GM12878 (cell line): Measurements from ENCODE around the gene NFKBIE. TPM values are rescaled to one million over a fixed set of nuclear protein-coding genes. Genes with fewer than 3 reads are reported as not detected.

ENCODE experiments used
- ATAC-seq: fragments of 200-7000 bp; cut with Tn5 transposase; 3 replicates; pipeline ENCODE4 v1.9.1; 2020; ENCODE audit warnings: mild to moderate bottlenecking, moderate library complexity
- BruUV-seq: library from RNA; stranded (reverse); fragments of 400-500 nt; replicated peaks from 2 replicates; lab custom pipeline; 2021; lab: Mats Ljungman, UMichigan
- CTCF ChIA-PET: fragments of 300-600 bp; sonication (Branson Sonifier 250); formaldehyde crosslinking; extraction: SDS; loops from one replicate; lab custom pipeline; 2021; ENCODE audit warnings: inconsistent platforms; lab: Yijun Ruan, JAX
- POLR2A ChIA-PET: fragments of 350-600 bp; formaldehyde crosslinking; extraction: SDS; loops from one replicate; lab custom pipeline; 2021; ENCODE audit warnings: inconsistent platforms; lab: Charles Lee
- RAD21 ChIA-PET: fragments of 300-600 bp; sonication (Branson Sonifier 250); formaldehyde crosslinking; loops from one replicate; lab custom pipeline; 2023; ENCODE audit warnings: antibody characterized with exemption; ENCODE audit not compliant: unreplicated experiment; lab: Charles Lee
- SMC1A ChIA-PET: fragments of 300-600 bp; sonication (Branson Sonifier 250); formaldehyde crosslinking; loops from one replicate; lab custom pipeline; 2023; ENCODE audit not compliant: unreplicated experiment, uncharacterized antibody; lab: Charles Lee
- DNase-seq: peaks from one replicate; pipeline ENCODE4 v3.0.0-alpha.2; 2011; ENCODE audit warnings: low read depth, low spot score
- FAIRE-seq: peaks from 3 replicates; lab custom pipeline; 2011; peaks lifted over from hg19 to GRCh38; lab: Jason Lieb, UNC
- H2AFZ ChIP-seq: 2 replicates; pipeline ENCODE4 v1.6.0; 2011; ENCODE audit warnings: low read depth, low read length, control low read depth; ENCODE audit not compliant: control insufficient read depth
- H3K27ac ChIP-seq: 2 replicates; pipeline ENCODE4 v1.5.1; 2011; ENCODE audit warnings: control low read depth; ENCODE audit not compliant: control insufficient read depth, insufficient read depth
- H3K27me3 ChIP-seq, 2 experiments: replicated peaks in 1 of 2; 2 replicates each; pipeline versions ENCODE4 v1.6.0 to v1.6.1; 2011; ENCODE audit warnings: low read length in 1 of 2; ENCODE audit not compliant: control insufficient read depth in 2 of 2, insufficient read depth in 2 of 2
- H3K36me3 ChIP-seq, 2 experiments: 2 replicates each; pipeline ENCODE4 v1.5.1; 2011; ENCODE audit warnings: low read length in 1 of 2; ENCODE audit not compliant: control insufficient read depth in 2 of 2, insufficient read depth in 2 of 2
- H3K4me1 ChIP-seq: 2 replicates; pipeline ENCODE4 v1.6.1; 2011; ENCODE audit warnings: mild to moderate bottlenecking, low read length, moderate library complexity, mixed read lengths; ENCODE audit not compliant: control insufficient read depth, insufficient read depth
- H3K4me2 ChIP-seq: 2 replicates; pipeline ENCODE4 v1.6.0; 2011; ENCODE audit warnings: control low read depth; ENCODE audit not compliant: control insufficient read depth, insufficient read depth
- H3K4me3 ChIP-seq: fragments of 200-600 bp; sonication (generic); 2 replicates; pipeline ENCODE4 v1.5.1; 2016
- H3K79me2 ChIP-seq: 2 replicates; pipeline ENCODE4 v1.6.0; 2011; ENCODE audit warnings: low read length; ENCODE audit not compliant: control insufficient read depth, insufficient read depth
- H3K9ac ChIP-seq: 2 replicates; pipeline ENCODE4 v1.8.0; 2011; ENCODE audit warnings: low read length, control low read depth, mixed read lengths; ENCODE audit not compliant: control insufficient read depth, insufficient read depth
- H3K9me3 ChIP-seq: replicated peaks from 3 replicates; pipeline ENCODE4 v1.5.1; 2011; ENCODE audit warnings: mild to moderate bottlenecking, low read length; ENCODE audit not compliant: control insufficient read depth, insufficient read depth
- H4K20me1 ChIP-seq: 2 replicates; pipeline ENCODE4 v1.6.0; 2011; ENCODE audit not compliant: control insufficient read depth, insufficient read depth
- ATF2 ChIP-seq: IDR thresholded peaks from 2 replicates; pipeline ENCODE4 v1.6.1; 2012; ENCODE audit warnings: low read length, inconsistent platforms
- ATF3 ChIP-seq: IDR thresholded peaks from 2 replicates; pipeline ENCODE4 v1.6.1; 2011; ENCODE audit warnings: low read depth, mild to moderate bottlenecking, low read length, moderate library complexity, borderline replicate concordance; ENCODE audit errors: extremely low read depth
- DPF2 ChIP-seq: fragments of 450-650 bp; IDR thresholded peaks from 2 replicates; pipeline ENCODE4 v1.6.1; 2017; ENCODE audit warnings: mild to moderate bottlenecking
- IKZF2 ChIP-seq, 2 experiments: fragments of 450-650 bp; IDR thresholded peaks; 2 replicates each; pipeline ENCODE4 v1.6.1; 2017; ENCODE audit warnings: mild to moderate bottlenecking in 2 of 2, moderate library complexity in 2 of 2
- JUNB ChIP-seq: IDR thresholded peaks from 2 replicates; pipeline ENCODE4 v1.6.1; 2016; ENCODE audit warnings: antibody characterized with exemption, mild to moderate bottlenecking
- JUND ChIP-seq: IDR thresholded peaks from 2 replicates; pipeline ENCODE4 v1.6.1; 2012; ENCODE audit warnings: low read depth, mild to moderate bottlenecking, low read length, improper control_type of control experiment, moderate library complexity
- KAT2A ChIP-seq: conservative IDR thresholded peaks from 2 replicates; pipeline ENCODE4 v1.6.1; 2011; ENCODE audit warnings: low read depth, low read length; ENCODE audit not compliant: control insufficient read depth
- NFYB ChIP-seq: IDR thresholded peaks from 2 replicates; pipeline ENCODE4 v1.6.1; 2011; ENCODE audit warnings: low read depth, mild to moderate bottlenecking, low read length, improper control_type of control experiment, moderate library complexity; ENCODE audit not compliant: insufficient read depth
- PAX5 ChIP-seq: IDR thresholded peaks from 2 replicates; pipeline ENCODE4 v1.6.1; 2011; ENCODE audit warnings: low read depth, low read length, borderline replicate concordance
- PKNOX1 ChIP-seq: fragments of 450-650 bp; IDR thresholded peaks from 2 replicates; pipeline ENCODE4 v1.6.1; 2016; ENCODE audit warnings: mild to moderate bottlenecking
- RAD21 ChIP-seq: IDR thresholded peaks from 2 replicates; pipeline ENCODE4 v1.6.1; 2011; ENCODE audit warnings: mild to moderate bottlenecking, low read depth, low read length, moderate library complexity; ENCODE audit not compliant: insufficient read depth
- REST ChIP-seq: IDR thresholded peaks from 2 replicates; pipeline ENCODE4 v1.6.1; 2012; ENCODE audit warnings: mild to moderate bottlenecking, low read depth, low read length
- SP1 ChIP-seq: IDR thresholded peaks from one replicate; pipeline ENCODE4 v1.6.1; 2011; ENCODE audit warnings: low read depth, low read length
- SPI1 ChIP-seq: IDR thresholded peaks from 2 replicates; pipeline ENCODE4 v1.6.1; 2011; ENCODE audit warnings: low read depth, mild to moderate bottlenecking, low read length, moderate library complexity, borderline replicate concordance; ENCODE audit not compliant: insufficient read depth
- STAT1 ChIP-seq: fragments of 450-650 bp; conservative IDR thresholded peaks from 2 replicates; pipeline ENCODE4 v1.6.1; 2014; ENCODE audit warnings: antibody characterized with exemption, mild to moderate bottlenecking
- ZNF207 ChIP-seq: fragments of 450-650 bp; IDR thresholded peaks from 2 replicates; pipeline ENCODE4 v1.6.1; 2014; ENCODE audit warnings: antibody characterized with exemption, mild to moderate bottlenecking, borderline replicate concordance
- ZNF217 ChIP-seq: fragments of 450-650 bp; IDR thresholded peaks from 2 replicates; pipeline ENCODE4 v1.6.1; 2017; ENCODE audit warnings: antibody characterized with exemption, mild to moderate bottlenecking
- WGBS: methylation state at CpG from one replicate; pipeline ENCODE4 v1.1.6; 2016; ENCODE audit warnings: low lambda C conversion rate; ENCODE audit not compliant: insufficient replicate concordance, insufficient coverage; ENCODE audit errors: missing lambda C conversion rate; 5-methylcytosine and 5-hydroxymethylcytosine counted together
- in situ Hi-C: fragments of 300-500 bp; cut with MboI; formaldehyde crosslinking; loops from 9 replicates; pipeline ENCODE4 v1.14.3; 2018; ENCODE audit warnings: mixed read lengths
- intact Hi-C: fragments of 100-400 bp; cut with micrococcal nuclease; formaldehyde crosslinking; loops from one replicate; pipeline ENCODE4 v1.14.2; 2022; ENCODE audit not compliant: unreplicated experiment
- polyA plus RNA-seq, 11 experiments: library from polyadenylated mRNA; depleted of rRNA in 4 of 11; unstranded in 6 of 11; stranded (reverse) in 5 of 11; fragments of >200 nt; fragmentation: Nextera tagmentation in 4 of 11; fragmentation: Illumina TruSeq in 1 of 11; extraction: Ambion mirVana in 4 of 11; extraction: Trizol in 1 of 11; gene quantifications; 1 replicate in 1 of 11; 2 replicates in 10 of 11; pipeline versions ENCODE4 v1.2.1 to v1.2.3, GENCODE V29; 2011 to 2016; ENCODE audit warnings: inconsistent platforms in 2 of 11, missing spikeins in 2 of 11, low read depth in 1 of 11
- total RNA-seq, 4 experiments: library from RNA; depleted of rRNA in 3 of 4; stranded (reverse); fragments of >200 nt in 3 of 4; fragmentation: Illumina TruSeq in 1 of 4; extraction: Trizol in 1 of 4; gene quantifications; 2 replicates each; pipeline versions ENCODE4 v1.2.1 to v1.2.3, GENCODE V29; 2013 to 2021

NFKBIE gene
- total and polyA plus RNA-seq, 10 of the 15 experiments (the other 5 are each of a cell fraction or from before 2014, with no cell fraction given), result 10.4 to 106 (median 38.8) TPM

- 81% methylated on average over 7 of the region's 7 CpGs for WGBS
- Histone ChIP-seq H3K9me3 (no peaks in the 10 kb centered on the region), H3K4me2 (no peak overlapping the region), H4K20me1 (no peaks in the 10 kb centered on the region), H3K4me1 (peaks cover 8% of the 10 kb centered on the region), H3K36me3 (no peaks in the 10 kb centered on the region; a peak in 1 of 4 replicates), H3K4me3 (no peak overlapping the region), H3K27ac (no peak overlapping the region), H3K79me2 (no peaks in the 10 kb centered on the region), H3K9ac (no peak overlapping the region), H3K27me3 (no peaks in the 10 kb centered on the region), H2AFZ (no peak overlapping the region)
- in situ Hi-C loops (loop anchor here (5.0 to 10.0 kb wide), 2 partner anchors 67 to 134 kb away; no protein-coding TSS in a partner anchor), intact Hi-C loops (loop anchor here (1.0 kb wide), 1 partner anchor 67 kb away; no protein-coding TSS in a partner anchor)
- FAIRE-seq, result no peak
- BruUV-seq, result TSS peak; percentile 48
- SMC1A ChIA-PET, result interaction anchor here (2.4 kb wide), 1 partner anchor 11 kb away, joined by 6 read pairs; no protein-coding TSS in a partner anchor
- no peak for DNase-seq
- RAD21 ChIA-PET, result interaction anchor here (1.8 kb wide), 1 partner anchor 142 kb away, joined by 10 read pairs; no protein-coding TSS in a partner anchor
- POLR2A ChIA-PET, result interaction anchor here (1.1 kb wide), 1 partner anchor 16 kb away, joined by 6 read pairs; the partner anchor contains the start of gene SLC29A1
- ATAC-seq, result no peak
- CTCF ChIA-PET, result interaction anchor here (1.4 to 6.4 kb wide), 6 partner anchors 15 to 87 kb away, joined by 3 to 117 read pairs (median 9); partner anchors contain the start of gene SLC29A1
- TF ChIP-seq NFYB, result no peak
- TF ChIP-seq SPI1, result no peak
- no peak for TF ChIP-seq ZNF217
- TF ChIP-seq SP1, result no peak
- no peak for TF ChIP-seq REST
- no peak for TF ChIP-seq IKZF2 (IDR thresholded peaks at IDR 0.05)
- TF ChIP-seq ATF3, result no peak
- TF ChIP-seq STAT1, result no peak
- TF ChIP-seq KAT2A, result no peak
- no peak for TF ChIP-seq ZNF207
- no peak for TF ChIP-seq JUNB
- TF ChIP-seq RAD21, result no peak
- no peak for TF ChIP-seq DPF2
- TF ChIP-seq PKNOX1, result no peak
- TF ChIP-seq PAX5, result no peak
- no peak for TF ChIP-seq ATF2
- no peak for TF ChIP-seq JUND
Observed at GRCh38 chr6:44238687-44239350, 26.5 kb downstream of the NFKBIE start.
